DLD1 (cell line): ENCODE measurements around the gene TWSG1.
"Not testable (repeated sequence)": the region's sequence is repeated elsewhere in the genome, so short reads cannot be mapped to it uniquely, and the experiment has no call there.

Source experiments
- in situ Hi-C: cut with HindIII; loops from 2 replicates; pipeline ENCODE4 v1.10.0; 2017; ENCODE audit warnings: low sequenced_read_pairs

TWSG1 gene

DNA sequence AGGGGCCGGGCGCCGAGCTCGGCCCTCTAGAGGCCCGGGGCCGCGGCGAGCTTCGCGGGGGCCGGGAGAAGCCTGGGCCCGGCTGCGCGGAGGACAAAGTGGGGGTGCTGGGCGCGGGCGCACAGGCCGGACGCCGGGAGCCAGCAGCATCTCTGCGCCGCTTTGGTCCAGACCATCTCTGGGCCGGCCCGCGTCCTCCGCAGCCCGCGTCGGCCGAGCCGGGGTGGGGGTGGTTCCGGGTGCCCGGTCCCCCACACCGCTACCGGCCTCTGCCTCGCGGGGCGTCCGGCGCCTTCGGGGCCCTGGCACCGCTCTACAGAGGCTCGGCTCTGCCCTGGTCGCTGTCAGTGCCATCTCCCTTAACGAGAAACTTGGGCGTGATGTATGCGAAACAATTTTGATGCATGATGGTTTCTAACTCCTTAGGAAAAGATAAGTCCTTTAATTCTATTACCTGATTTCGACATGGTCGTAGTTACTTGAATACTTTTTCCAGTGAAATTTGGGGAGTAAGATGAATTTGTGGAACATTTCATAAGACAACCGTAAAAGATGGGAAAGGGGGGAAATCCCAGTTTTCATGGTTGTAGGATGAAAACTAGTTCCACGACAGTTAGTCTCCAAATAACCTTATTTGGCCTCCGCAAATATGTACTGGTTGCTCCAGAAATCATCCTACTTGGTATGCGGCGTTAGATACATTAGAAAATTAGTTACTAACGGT lies 562 bp downstream of the TWSG1 start:
- in situ Hi-C loops: no loop called here

DNA sequence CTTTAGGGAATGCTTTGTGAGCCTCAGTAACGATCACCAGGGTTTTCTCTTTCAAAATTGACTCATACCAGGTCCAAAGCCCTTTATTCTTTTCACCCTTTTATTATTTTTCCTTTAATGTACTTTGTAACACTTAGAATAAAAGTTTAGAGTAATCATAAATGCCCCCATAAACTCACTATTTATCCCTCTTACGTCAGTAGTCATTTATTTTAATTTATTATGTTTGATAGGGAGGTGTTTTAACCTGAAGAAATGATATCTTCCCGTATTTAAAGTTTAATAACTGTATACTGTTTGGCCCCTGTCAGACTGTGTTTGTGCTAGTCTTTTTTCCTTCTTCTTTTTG lies 1.1 kb downstream of the TWSG1 start:
- in situ Hi-C loops: no loop called here

DNA sequence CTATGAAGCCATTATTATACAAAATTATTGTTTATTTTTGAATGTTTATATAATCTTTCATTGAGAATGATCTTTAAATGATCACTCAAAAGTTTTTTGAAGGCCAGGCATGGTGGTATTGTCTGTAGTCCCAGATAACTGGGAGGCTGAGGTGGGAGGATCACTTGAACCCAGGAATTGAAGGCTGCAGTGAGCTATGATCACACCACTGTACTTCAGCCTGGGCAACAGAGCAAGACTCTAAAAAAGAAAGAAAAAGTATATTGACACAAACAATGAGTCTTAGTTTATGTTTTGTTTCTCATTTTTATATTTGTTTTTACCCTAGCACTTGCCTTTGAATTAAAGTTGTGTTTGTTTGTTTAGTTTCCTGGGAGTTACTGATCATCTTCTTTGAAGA lies 2.3 kb downstream of the TWSG1 start:
- in situ Hi-C loops: no loop called here

DNA sequence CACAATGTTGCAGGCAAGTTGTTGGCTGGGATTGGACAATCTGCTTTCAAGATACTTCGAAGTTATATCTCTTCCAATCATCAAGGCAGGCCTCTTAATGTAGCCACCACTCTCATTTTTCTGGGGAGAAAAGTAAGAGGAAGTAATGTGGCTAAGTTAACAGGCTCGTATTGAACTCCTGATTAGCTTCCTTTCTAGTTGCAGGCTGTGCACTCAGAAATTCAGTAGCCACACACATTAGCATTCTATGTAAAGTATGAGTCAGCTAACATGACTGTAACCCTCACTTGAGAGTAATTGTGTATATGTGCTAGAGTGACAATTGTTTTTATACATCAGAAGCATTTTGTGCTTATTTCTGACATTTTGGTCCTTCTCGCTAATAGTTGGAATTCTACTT lies 3.3 kb downstream of the TWSG1 start:
- in situ Hi-C loops: no loop called here

DNA sequence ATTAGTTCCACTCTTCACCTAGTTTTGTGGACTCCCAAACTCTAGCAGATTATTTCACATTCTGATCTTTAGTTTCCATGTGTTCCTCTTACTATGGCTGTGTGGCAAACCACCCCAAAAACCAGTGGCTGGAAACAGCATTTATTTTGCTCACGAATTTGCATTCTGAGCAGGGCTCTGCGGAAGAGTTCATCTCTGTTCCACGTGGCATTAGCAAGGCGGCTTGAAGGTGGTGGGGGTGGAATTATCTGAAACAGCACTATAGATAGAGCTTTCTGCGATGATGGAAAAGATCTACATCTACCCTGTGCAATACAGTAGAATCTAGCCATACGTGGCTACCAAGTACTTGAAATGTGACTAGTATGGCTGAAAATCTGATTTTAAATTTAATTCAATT lies 5.9 kb downstream of the TWSG1 start:
- in situ Hi-C loops: no loop called here

DNA sequence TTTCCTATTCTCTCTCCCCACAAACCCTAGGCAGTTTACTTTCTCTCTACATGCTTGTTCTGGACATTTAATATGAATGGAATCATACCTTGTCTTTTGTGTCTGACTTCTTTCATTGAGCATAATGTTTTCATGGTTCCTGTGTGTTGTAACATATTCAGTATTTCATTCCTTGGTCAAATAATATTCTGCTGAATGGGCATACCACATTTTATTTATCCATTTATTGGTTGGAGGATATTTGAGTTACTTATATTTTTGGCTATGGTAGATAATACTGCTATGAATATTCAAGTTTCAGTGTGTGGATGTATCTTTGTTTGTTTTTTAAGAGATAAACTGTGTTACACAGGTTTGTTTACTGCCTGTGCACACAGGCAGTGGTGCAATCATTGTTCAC lies 9.0 kb downstream of the TWSG1 start:
- in situ Hi-C loops: no loop called here

DNA sequence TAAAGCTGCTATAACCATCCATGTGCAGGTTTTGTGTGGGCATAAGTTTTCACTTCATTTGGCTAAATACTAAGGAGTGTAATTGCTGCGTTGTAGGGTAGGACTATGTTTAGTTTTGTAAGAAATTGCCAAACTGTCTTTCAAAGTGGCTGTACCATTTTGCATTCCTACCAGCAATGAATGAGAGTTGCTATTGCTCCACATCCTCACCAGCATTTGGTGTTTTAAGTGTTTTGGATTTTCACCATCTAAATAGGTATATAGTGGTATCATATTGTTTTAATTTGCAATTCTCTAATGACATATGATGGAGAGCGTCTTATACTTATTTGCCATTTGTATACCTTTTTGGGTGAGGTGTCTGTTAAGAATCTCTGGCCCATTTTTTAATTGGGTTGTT lies 12.2 kb downstream of the TWSG1 start:
- in situ Hi-C loops: no loop called here

DNA sequence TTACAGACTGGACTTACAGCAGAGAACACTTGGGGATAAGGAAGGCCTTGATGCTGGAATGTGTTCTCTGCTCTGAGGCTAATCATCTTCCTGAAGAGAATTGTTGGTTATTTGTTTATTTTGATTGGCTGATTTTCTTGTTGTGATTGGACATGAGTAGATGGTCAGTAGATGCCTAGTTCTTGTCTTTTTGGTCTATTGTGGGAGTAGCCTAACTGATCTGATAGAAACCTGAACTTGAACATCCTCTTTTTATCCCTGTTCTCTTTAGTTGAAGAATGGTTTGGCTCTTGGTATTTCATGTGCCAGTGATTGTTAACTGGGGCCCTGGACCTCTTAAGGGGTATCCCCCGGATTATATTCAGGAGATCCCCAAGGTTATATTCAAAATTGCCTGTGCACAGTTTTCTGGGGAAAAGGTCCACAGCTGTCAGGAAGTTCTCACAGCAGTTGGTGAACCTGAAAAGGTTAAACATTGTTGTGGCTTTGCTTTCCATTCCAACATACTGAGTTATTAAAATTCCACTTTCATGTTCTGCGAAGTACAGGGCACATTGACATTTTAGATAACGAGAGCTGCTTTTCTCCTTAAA lies 13.6 kb downstream of the TWSG1 start:
- in situ Hi-C loops: no loop called here

DNA sequence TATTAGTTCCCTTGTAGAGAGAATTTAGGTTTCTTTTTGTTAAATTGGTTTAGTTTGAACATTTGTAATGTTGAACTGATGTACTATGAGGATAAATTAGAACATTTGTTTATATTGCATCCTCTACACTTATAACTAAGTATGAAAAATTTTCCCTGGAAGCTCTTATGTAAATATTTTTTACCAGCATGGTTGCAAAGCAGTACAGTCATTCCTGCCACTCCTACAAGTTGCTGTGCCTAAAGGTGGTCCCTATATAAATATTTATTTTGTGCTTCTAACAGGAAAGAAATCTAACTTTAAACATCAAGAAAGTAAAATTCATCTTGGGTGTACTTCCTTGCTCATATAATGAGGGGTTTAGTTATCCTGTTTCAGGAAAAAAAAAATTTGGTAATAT lies 14.2 kb downstream of the TWSG1 start:
- in situ Hi-C loops: no loop called here

DNA sequence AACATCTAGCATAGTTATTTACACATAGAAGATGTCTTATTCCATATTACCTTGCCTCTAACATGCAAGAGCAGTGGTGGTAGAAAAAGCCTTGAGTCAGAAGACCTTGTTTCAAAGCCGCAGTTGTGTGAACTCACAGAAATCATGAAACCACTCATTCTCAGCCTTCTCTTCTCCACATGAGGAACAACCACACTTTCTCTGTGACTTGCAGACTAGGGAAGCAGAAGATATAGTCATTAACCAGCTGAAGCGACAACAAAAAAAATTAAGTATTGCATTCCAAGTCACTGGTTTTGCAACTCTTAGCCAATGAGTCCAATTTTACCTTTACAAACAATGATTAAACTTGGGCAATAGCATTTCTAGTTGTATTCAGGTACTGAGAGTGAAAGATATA lies 19.0 kb downstream of the TWSG1 start:
- in situ Hi-C loops: no loop called here

DNA sequence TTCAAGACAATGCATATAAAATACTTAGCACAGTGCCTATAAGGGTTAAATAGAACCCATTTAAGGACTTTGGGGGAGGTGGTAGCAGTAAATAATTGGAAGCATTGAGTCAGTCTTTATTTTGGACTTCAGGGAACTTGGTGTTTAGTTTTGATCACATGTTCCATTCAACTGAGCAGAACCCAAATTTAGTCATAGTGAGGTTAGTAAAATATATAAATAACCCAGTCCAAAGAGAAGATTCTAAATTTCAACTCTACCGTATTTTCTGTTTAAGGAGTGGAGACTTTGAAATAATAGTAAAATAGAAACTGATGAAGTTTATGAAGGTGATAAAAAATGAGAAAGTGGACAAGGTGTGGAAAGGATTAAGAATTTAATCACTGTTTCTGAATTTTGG lies 19.7 kb downstream of the TWSG1 start:
- in situ Hi-C loops: no loop called here

DNA sequence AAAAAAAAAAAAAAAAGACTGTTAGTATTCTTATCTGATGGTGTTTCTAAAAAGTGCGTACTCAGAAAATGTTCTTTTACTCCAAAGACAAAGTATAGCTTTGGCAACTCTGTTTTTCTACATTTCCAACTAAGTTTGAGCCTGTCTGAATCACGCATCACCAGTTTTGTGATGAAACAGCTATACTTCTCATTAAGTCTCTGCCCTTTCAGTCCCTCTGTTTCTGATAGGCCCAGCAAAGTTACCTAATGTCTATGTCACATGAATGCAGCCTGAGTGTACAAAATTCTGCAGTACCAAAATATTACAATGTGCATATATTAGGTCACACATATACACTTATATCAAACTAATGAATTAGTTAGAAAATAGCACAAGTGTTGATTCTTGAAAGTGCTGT lies 22.4 kb downstream of the TWSG1 start:
- in situ Hi-C loops: no loop called here

DNA sequence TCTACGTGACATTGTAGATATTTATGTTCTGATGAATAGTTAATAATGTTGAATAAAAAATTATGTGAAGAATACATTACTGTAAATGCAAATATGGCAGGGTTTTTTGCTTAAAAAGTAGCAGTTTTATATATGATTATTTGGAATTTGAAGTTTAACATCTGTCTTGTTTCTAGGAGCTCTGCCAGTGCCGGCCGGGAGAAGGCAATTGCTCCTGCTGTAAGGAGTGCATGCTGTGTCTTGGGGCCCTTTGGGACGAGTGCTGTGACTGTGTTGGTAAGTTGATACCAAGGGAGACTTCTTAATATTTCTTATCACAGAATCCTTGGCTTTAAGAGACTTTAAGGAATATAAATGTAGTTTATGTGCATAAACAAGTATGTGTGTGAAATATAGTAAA lies 25.2 kb downstream of the TWSG1 start:
- in situ Hi-C loops: no loop called here

DNA sequence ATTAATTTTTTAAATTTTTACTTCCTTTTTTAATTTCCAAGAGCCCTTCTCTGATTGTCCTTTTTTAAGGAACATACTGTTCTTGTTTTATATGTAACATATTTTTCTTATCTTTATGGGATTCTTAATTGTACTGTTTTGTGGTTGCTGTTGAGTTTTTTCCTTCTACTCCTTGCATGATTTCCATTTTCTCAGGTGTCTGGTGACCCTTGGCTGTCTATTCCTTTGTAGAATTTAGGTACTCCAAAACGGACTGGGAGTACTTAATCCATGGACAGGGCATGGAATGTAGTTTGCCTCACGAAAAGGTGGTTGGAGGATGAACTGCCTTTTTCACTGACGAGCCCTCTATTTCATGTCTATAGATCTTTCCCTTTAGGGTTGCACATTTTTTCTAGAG lies 26.6 kb downstream of the TWSG1 start:
- in situ Hi-C loops: no loop called here

DNA sequence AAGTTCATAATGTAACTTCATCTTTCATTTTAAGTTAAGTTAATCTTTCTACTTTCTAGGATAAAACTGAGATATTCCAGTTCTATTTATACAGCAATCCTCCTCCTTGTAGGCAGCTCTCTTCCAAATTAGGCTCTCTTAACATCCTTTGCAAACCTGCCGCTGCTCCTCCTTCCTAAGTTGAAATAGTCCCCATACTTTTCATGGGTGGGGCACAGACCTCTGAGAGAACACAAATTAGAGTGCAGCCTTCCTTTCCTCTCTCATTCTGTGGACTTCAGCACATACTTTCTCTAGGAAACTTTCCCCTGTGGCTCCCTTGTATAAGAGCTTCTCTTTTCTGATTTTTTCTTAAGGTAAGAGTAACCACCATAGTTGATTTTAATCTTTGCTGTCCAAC lies 28.3 kb downstream of the TWSG1 start:
- in situ Hi-C loops: no loop called here

DNA sequence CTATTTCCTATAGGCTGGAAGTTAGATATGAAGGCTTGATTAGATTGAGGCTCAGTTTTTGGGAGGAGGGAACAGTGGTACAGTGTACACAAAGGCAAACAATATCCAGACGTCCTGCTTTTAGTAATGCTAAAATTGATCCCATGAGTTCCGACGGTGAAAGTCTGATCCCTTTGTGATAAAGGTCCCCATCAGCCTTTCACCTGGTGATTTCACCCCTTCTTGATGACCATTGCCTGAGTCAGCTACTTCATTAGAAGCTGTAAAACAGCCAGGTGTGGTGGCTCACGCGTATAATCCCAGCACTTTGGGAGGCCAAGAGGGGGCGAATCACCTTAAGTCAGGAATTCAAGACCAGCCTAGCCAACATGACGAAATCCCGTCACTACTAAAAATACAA lies 29.7 kb downstream of the TWSG1 start:
- in situ Hi-C loops: no loop called here

DNA sequence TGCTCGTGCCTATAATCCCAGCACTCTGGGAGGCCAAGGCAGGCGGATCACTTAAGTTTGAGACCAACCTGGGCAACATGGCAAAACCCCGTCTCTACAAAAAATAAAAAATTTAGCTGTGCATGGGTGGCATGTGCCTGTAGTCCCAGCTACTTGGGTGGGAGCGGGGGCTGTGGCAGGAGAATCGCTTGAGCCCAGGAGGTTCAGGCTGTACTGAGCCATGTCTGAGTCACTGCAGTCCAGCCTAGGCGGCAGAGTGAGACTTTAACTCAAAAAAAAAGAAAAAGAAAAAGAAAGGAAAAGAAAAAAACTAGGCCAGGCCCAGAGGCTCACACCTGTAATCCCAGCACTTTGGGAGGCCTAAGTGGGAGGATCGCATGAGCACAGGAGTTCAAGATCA lies 30.8 kb downstream of the TWSG1 start:
- in situ Hi-C loops: no loop called here

DNA sequence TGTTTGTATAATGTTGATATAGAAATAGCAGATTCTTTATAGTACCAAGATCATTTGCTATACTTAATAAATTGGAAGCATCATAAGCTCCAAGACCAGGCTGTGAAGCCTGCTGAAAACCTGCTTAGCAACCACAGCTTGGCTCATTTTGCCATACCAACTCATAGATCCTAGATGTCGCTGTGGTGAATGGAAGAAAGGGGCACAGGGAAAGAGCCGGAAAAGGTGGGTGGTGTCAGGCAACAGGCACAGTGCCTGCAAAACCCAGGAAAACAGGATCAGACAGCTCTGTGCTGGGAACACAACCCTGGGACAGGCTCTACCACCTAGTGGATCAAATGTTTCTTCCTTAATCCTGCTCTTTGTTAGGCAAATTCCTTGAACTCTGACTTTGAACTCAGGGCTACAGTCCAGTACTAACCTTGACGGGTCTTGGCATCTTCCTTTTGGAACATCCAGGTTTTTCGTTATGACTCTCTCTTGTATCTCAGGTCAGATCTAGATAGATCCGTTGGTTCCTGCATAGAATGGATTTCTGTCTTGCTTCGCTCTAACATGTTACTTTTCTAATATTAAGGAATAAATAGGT lies 31.6 kb downstream of the TWSG1 start:
- in situ Hi-C loops: no loop called here

DNA sequence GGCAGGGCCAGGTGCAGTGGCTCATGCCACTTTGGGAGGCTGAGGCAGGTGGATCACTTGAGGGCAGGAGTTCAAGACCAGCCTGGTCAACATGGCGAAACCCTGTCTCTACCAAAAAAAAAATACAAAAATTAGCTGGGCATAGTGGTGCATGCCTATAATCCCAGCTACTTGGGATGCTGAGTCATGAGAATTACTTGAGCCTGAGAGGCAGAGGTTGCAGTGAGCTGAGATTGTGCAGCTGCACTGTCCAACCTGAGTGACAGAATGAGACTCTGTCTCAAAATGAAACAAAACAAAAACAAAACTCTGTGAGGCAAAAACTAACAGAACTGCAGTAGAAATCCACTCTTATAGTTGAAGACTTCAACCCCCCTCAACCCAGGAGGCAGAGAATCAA lies 38.7 kb downstream of the TWSG1 start:
- in situ Hi-C loops: not testable (repeated sequence)

DNA sequence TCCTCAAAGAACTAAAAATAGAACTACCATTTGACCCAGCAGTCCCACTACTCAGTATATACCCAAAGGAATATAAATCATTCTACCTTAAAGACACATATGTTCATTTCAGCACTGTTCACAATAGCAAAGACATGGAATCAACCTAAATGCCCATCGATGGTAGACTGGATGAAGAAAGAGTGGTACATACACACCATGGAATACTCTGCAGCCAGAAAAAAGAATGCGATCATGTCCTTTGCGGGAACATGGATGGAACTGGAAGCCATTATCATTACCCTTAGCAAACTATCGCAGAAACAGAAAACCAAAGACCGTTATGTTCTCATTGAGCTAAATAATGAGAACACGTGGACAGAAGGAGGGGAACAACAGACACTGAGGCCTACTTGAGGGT lies 44.5 kb downstream of the TWSG1 start:
- in situ Hi-C loops: no loop called here

DNA sequence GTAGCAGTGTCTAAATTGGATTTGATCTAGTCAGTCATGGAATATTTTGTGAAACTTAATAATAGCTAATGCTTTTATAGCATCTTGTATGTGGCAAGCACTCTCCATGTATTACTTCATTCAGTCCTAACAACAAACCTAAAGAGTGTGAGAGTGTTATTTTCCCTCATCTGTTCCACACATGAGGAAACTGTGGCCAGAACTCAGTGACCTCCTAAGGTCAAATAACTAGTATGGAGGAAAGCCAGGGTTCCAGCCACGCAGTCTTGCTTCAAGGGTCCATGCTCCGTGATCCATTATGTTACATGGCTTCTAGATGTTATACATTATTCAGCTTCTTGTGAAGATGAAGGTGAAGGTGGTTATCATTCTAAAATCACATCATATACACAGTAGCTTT lies 45.5 kb downstream of the TWSG1 start:
- in situ Hi-C loops: no loop called here

DNA sequence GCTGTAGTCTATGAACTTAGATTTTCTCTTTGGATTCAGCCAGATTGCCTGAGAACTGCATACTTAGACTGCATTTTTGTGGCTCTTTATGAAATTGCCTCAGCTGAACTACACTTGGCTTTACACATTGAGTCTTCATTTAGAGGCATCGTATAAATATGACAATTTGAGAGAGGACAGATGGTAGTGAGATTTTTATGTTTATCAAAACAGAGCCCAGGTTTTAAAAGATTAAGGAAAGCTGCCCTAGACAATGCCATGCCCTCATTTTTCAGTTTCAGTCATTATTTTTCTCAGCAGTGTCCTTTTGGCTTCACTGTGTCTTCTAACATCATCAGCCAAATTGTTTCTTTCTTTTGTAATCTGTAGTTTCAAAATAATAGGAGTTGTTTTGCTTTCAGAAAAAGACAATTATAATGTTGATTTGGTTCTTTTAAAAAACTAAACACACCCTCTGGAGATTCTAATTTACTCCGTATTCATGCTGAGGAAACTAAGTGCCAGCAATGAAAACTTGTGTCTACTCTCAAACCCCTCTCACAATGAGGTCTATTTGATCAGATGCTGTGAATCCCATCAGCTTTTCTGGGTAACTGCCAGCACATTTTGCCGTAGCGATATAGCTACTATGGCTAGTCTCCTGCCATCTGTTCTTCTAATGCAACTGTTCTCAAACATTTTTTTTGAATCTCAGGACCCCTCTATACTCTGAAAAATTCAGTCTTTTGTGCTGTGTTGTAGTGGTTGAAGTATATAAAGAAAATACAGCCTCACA lies 46.2 kb downstream of the TWSG1 start:
- in situ Hi-C loops: no loop called here
